ENCODE measurements around the gene HOMEZ. TPM values are rescaled to one million over a fixed set of nuclear protein-coding genes. Genes with fewer than 3 reads are reported as not detected.

The HOMEZ gene
- total RNA-seq, 1 experiment from 2014 or later = 18.2 TPM

GRCh38 chr14:23307146-23307530 is 21.2 kb upstream of the HOMEZ start:
- intact Hi-C loops (cut with micrococcal nuclease) = loop anchor here (10.0 kb wide), 1 partner anchor 322 kb away; the partner anchor contains the start of gene AJUBA
- H3K4me1 ChIP-seq (ENCODE audit: control insufficient read depth in 1 of 2, insufficient read depth in 2 of 2, low read length in 2 of 2) = peaks cover 19 to 36% of the 10 kb centered on the region in 2 experiments
- ChIA-PET RAD21 (ENCODE audit: low non-redundant PET in 1 of 2, low total read pairs in 2 of 2, uncharacterized antibody in 2 of 2, unreplicated experiment in 2 of 2) (interaction anchor here in 1 of 2 experiments (1.4 kb wide), 1 partner anchor 15 kb away, joined by 8 read pairs; the partner anchor contains the start of gene PABPN1), CTCF (interaction anchor here (0.6 to 2.4 kb wide), 4 partner anchors 14 to 726 kb away, joined by 3 to 15 read pairs (median 4); partner anchors contain the start of gene PABPN1), POLR2A (interaction anchor here (0.6 to 2.4 kb wide), 6 partner anchors 12 to 238 kb away, joined by 3 to 21 read pairs (median 6); partner anchors contain the start of genes ACIN1, C14orf119, HOMEZ and PABPN1)
- DNase-seq (ENCODE audit: low read depth, low spot score) = no peak
- peak overlapping the region; percentile 92 for H3K4me2 ChIP-seq (ENCODE audit: low read length)
- H3K27ac ChIP-seq (ENCODE audit: low read depth, low read length) = peak overlapping the region; percentile 79
- peaks cover 24 to 39% of the 10 kb centered on the region in 2 experiments for H3K36me3 ChIP-seq (ENCODE audit: control insufficient read depth in 1 of 2, insufficient read depth in 2 of 2, low read length in 2 of 2)
- peak overlapping the region; percentile 81 for H3K9ac ChIP-seq (ENCODE audit: low read length)
- no peaks in the 10 kb centered on the region for H4K20me1 ChIP-seq (ENCODE audit: insufficient read depth)
- peak overlapping the region; percentile 76 to 99 for H3K4me3 ChIP-seq (replicated peaks in 1 of 2; ENCODE audit: low read depth in 1 of 2, low read length in 2 of 2)
- no peak; the same call in 1 of the 2 replicates for ATAC-seq
- BruUV-seq (replicated peaks) = no TSS peak
- H3K9me2 ChIP-seq (ENCODE audit: insufficient read depth) = no peaks in the 10 kb centered on the region
- H3K27me3 ChIP-seq (ENCODE audit: insufficient read depth, low read length) = no peaks in the 10 kb centered on the region
- H3K79me2 ChIP-seq (ENCODE audit: insufficient read depth, low read length) = peaks cover 54% of the 10 kb centered on the region
- TF ChIP-seq ZFX (IDR thresholded peaks at IDR 0.05) (peak; percentile 75), CBX3 (IDR thresholded peaks at IDR 0.05; ENCODE audit: low read depth) (no peak)
- H2AFZ ChIP-seq (ENCODE audit: low read depth, low read length, poor library complexity, severe bottlenecking) = no peak overlapping the region
- no peaks in the 10 kb centered on the region for H3K9me3 ChIP-seq (ENCODE audit: control insufficient read depth in 1 of 2, insufficient read depth in 1 of 2, low read depth in 1 of 2, low read length in 2 of 2)

GRCh38 chr14:23306412-23307145 is 20.6 kb upstream of the HOMEZ start, which contains the start of gene BCL2L2:
Gene BCL2L2, plus strand, starts transcription at chr14:23306833. Its CDS starts 935 bp downstream, at chr14:23307768.
- Histone ChIP-seq H3K27ac (ENCODE audit: low read depth, low read length) (peak within 1 kb of the TSS; percentile 79), H3K9me3 (ENCODE audit: control insufficient read depth in 1 of 2, insufficient read depth in 1 of 2, low read depth in 1 of 2, low read length in 2 of 2) (no peaks in the 10 kb centered on the region), H3K9ac (ENCODE audit: low read length) (peak within 1 kb of the TSS; percentile 81), H3K36me3 (ENCODE audit: control insufficient read depth in 1 of 2, insufficient read depth in 2 of 2, low read length in 2 of 2) (peaks cover 20 to 39% of the 10 kb centered on the region in 2 experiments), H3K4me1 (ENCODE audit: control insufficient read depth in 1 of 2, insufficient read depth in 2 of 2, low read length in 2 of 2) (peaks cover 19 to 40% of the 10 kb centered on the region in 2 experiments), H3K4me2 (ENCODE audit: low read length) (peak within 1 kb of the TSS; percentile 92), H3K27me3 (ENCODE audit: insufficient read depth, low read length) (no peaks in the 10 kb centered on the region), H2AFZ (ENCODE audit: low read depth, low read length, poor library complexity, severe bottlenecking) (no peak within 1 kb of the TSS), H3K9me2 (ENCODE audit: insufficient read depth) (no peaks in the 10 kb centered on the region), H3K4me3 (replicated peaks in 1 of 2; ENCODE audit: low read depth in 1 of 2, low read length in 2 of 2) (peak within 1 kb of the TSS; percentile 76 to 99), H3K79me2 (ENCODE audit: insufficient read depth, low read length) (peaks cover 50% of the 10 kb centered on the region), H4K20me1 (ENCODE audit: insufficient read depth) (no peaks in the 10 kb centered on the region)
- ChIA-PET POLR2A (interaction anchor here (0.6 to 2.4 kb wide), 6 partner anchors 13 to 238 kb away, joined by 3 to 21 read pairs (median 6); partner anchors contain the start of genes ACIN1, C14orf119, HOMEZ and PABPN1), RAD21 (ENCODE audit: low non-redundant PET in 1 of 2, low total read pairs in 2 of 2, uncharacterized antibody in 2 of 2, unreplicated experiment in 2 of 2) (interaction anchor here in 1 of 2 experiments (1.4 kb wide), 1 partner anchor 15 kb away, joined by 8 read pairs; the partner anchor contains the start of gene PABPN1), CTCF (interaction anchor here (0.6 to 2.4 kb wide), 4 partner anchors 14 to 726 kb away, joined by 3 to 15 read pairs (median 4); partner anchors contain the start of gene PABPN1)
- TSS peak; percentile 53 for BruUV-seq (replicated peaks)
- DNase-seq (ENCODE audit: low read depth, low spot score) (peak; percentile 76), ATAC-seq (peak; percentile 57)
- intact Hi-C loops (cut with micrococcal nuclease) = loop anchor here (10.0 kb wide), 1 partner anchor 322 kb away; the partner anchor contains the start of gene AJUBA
- TF ChIP-seq YY1 (IDR thresholded peaks at IDR 0.05; ENCODE audit: extremely low read depth, insufficient replicate concordance, low read depth, low read length) = peak; percentile 83
- TF ChIP-seq ZFX (IDR thresholded peaks at IDR 0.05) = peak; percentile 89
- TF ChIP-seq RAD21 (IDR thresholded peaks at IDR 0.05; ENCODE audit: low read depth) = no peak
- TF ChIP-seq JUND (IDR thresholded peaks at IDR 0.05) = no peak
- peak; percentile 64 for TF ChIP-seq POLR2A (IDR thresholded peaks at IDR 0.05; ENCODE audit: borderline replicate concordance, extremely low read depth, insufficient read depth, insufficient read length)
- TF ChIP-seq POLR2AphosphoS5 (IDR thresholded peaks at IDR 0.05; ENCODE audit: low read depth, low read length) = peak; percentile 89

Measured in HCT116 (cell line).